ENCODE data around the gene GALNT18. TPM values are rescaled to one million over a fixed set of nuclear protein-coding genes. Genes with fewer than 3 reads are reported as not detected.

GALNT18 gene
- total and polyA plus RNA-seq, 7 experiments from 2014 or later, result 0.15 to 1.7 (median 0.20) TPM; not detected in 4

GRCh38 chr11:11567936-11568650, 53.7 kb downstream of the GALNT18 start:
- Mint-ChIP-seq H3K4me1 (peaks cover 0 to 26% (median 0%) of the 10 kb centered on the region in 7 donors), H3K4me3 (no peak overlapping the region), H3K9me3 (peaks cover 0 to 3% (median 0%) of the 10 kb centered on the region in 11 donors), H3K36me3 (no peaks in the 10 kb centered on the region), H3K27me3 (peaks cover 0 to 25% (median 5%) of the 10 kb centered on the region in 5 donors), H3K27ac (peak overlapping the region in 1 of 9 donors; percentile 19)
- Histone ChIP-seq H3K9me3 (ENCODE audit: control insufficient read depth in 2 of 3, low read length in 3 of 3) (no peaks in the 10 kb centered on the region), H3K4me1 (ENCODE audit: control insufficient read depth in 2 of 2, insufficient read depth in 2 of 2, low read length in 2 of 2) (no peaks in the 10 kb centered on the region), H3K27me3 (ENCODE audit: control insufficient read depth in 2 of 2, insufficient read depth in 2 of 2, low read length in 2 of 2) (no peaks in the 10 kb centered on the region), H3K4me3 (ENCODE audit: low read length) (no peak overlapping the region), H3K36me3 (ENCODE audit: control insufficient read depth in 2 of 3, insufficient read depth in 3 of 3, low read length in 3 of 3) (no peaks in the 10 kb centered on the region), H3K27ac (ENCODE audit: low read depth, low read length) (no peak overlapping the region)
- ChIA-PET CTCF (no interaction called here), POLR2A (no interaction called here)
- DNase-seq (no peak), ATAC-seq (no peak)
- intact Hi-C loops (cut with micrococcal nuclease), result no loop called here

- no peak overlapping the region for H3K4me3 Mint-ChIP-seq
- H3K27me3 Mint-ChIP-seq, result peaks cover 3 to 23% (median 13%) of the 10 kb centered on the region in 5 donors
- no peak overlapping the region for H3K27ac Mint-ChIP-seq
- H3K27ac ChIP-seq (ENCODE audit: low read depth, low read length), result no peak overlapping the region
- H3K4me1 Mint-ChIP-seq, result peaks cover 0 to 24% (median 0%) of the 10 kb centered on the region in 7 donors
- intact Hi-C loops (cut with micrococcal nuclease), result no loop called here
- DNase-seq, result no peak
- no peak for ATAC-seq
- H3K4me3 ChIP-seq (ENCODE audit: low read length), result no peak overlapping the region
- ChIA-PET POLR2A (no interaction called here), CTCF (no interaction called here)
- peaks cover 0 to 3% (median 0%) of the 10 kb centered on the region in 11 donors for H3K9me3 Mint-ChIP-seq
- no peaks in the 10 kb centered on the region for H3K36me3 ChIP-seq (ENCODE audit: control insufficient read depth in 2 of 3, insufficient read depth in 3 of 3, low read length in 3 of 3)
- H3K36me3 Mint-ChIP-seq, result no peaks in the 10 kb centered on the region
- no peaks in the 10 kb centered on the region for H3K9me3 ChIP-seq (ENCODE audit: control insufficient read depth in 2 of 3, low read length in 3 of 3)
- no peaks in the 10 kb centered on the region for H3K27me3 ChIP-seq (ENCODE audit: control insufficient read depth in 2 of 2, insufficient read depth in 2 of 2, low read length in 2 of 2)
- H3K4me1 ChIP-seq (ENCODE audit: control insufficient read depth in 2 of 2, insufficient read depth in 2 of 2, low read length in 2 of 2), result no peaks in the 10 kb centered on the region
These were observed 56.2 kb downstream of the GALNT18 start for GRCh38 chr11:11565636-11566035.

GRCh38 chr11:11563200-11563975, 58.4 kb downstream of the GALNT18 start:
- Histone ChIP-seq H3K27ac (ENCODE audit: low read depth, low read length) (no peak overlapping the region), H3K4me1 (ENCODE audit: control insufficient read depth in 2 of 2, insufficient read depth in 2 of 2, low read length in 2 of 2) (no peaks in the 10 kb centered on the region), H3K9me3 (ENCODE audit: control insufficient read depth in 2 of 3, low read length in 3 of 3) (no peaks in the 10 kb centered on the region), H3K4me3 (ENCODE audit: low read length) (no peak overlapping the region), H3K27me3 (ENCODE audit: control insufficient read depth in 2 of 2, insufficient read depth in 2 of 2, low read length in 2 of 2) (no peaks in the 10 kb centered on the region), H3K36me3 (ENCODE audit: control insufficient read depth in 2 of 3, insufficient read depth in 3 of 3, low read length in 3 of 3) (no peaks in the 10 kb centered on the region)
- DNase-seq, result no peak
- ChIA-PET POLR2A (no interaction called here), CTCF (no interaction called here)
- Mint-ChIP-seq H3K9me3 (peaks cover 0 to 6% (median 0%) of the 10 kb centered on the region in 11 donors), H3K4me3 (no peak overlapping the region), H3K27me3 (peaks cover 0 to 17% (median 10%) of the 10 kb centered on the region in 5 donors), H3K4me1 (peaks cover 0 to 6% (median 0%) of the 10 kb centered on the region in 7 donors), H3K27ac (peak overlapping the region in 1 of 9 donors; percentile 21), H3K36me3 (no peaks in the 10 kb centered on the region)
- no peak for ATAC-seq
- intact Hi-C loops (cut with micrococcal nuclease), result no loop called here

GRCh38 chr11:11561991-11562390, 59.8 kb downstream of the GALNT18 start:
- no peaks in the 10 kb centered on the region for H3K36me3 Mint-ChIP-seq

GRCh38 chr11:11558826-11559225, 63.0 kb downstream of the GALNT18 start:
- Mint-ChIP-seq H3K9me3 (peaks cover 0 to 6% (median 0%) of the 10 kb centered on the region in 11 donors), H3K27me3 (peaks cover 0 to 28% (median 21%) of the 10 kb centered on the region in 5 donors), H3K4me3 (no peak overlapping the region), H3K4me1 (no peaks in the 10 kb centered on the region), H3K27ac (no peak overlapping the region), H3K36me3 (no peaks in the 10 kb centered on the region)
- no peaks in the 10 kb centered on the region for H3K9me3 ChIP-seq (ENCODE audit: control insufficient read depth in 2 of 3, low read length in 3 of 3)
- no peak for ATAC-seq
- H3K4me3 ChIP-seq (ENCODE audit: low read length), result no peak overlapping the region
- no peaks in the 10 kb centered on the region for H3K4me1 ChIP-seq (ENCODE audit: control insufficient read depth in 2 of 2, insufficient read depth in 2 of 2, low read length in 2 of 2)
- H3K27ac ChIP-seq (ENCODE audit: low read depth, low read length), result no peak overlapping the region
- ChIA-PET POLR2A (no interaction called here), CTCF (interaction anchor here (0.6 kb wide), 1 partner anchor 526 kb away, joined by 4 read pairs; no protein-coding TSS in a partner anchor)
- H3K36me3 ChIP-seq (ENCODE audit: control insufficient read depth in 2 of 3, insufficient read depth in 3 of 3, low read length in 3 of 3), result no peaks in the 10 kb centered on the region
- no peak for DNase-seq
- intact Hi-C loops (cut with micrococcal nuclease), result no loop called here
- no peaks in the 10 kb centered on the region for H3K27me3 ChIP-seq (ENCODE audit: control insufficient read depth in 2 of 2, insufficient read depth in 2 of 2, low read length in 2 of 2)

More at GRCh38 chr11:11561991-11562390, 59.8 kb downstream of the GALNT18 start:
- H3K27ac Mint-ChIP-seq, result no peak overlapping the region
- DNase-seq (no peak), ATAC-seq (no peak)
- no peaks in the 10 kb centered on the region for H3K36me3 ChIP-seq (ENCODE audit: control insufficient read depth in 2 of 3, insufficient read depth in 3 of 3, low read length in 3 of 3)
- H3K27ac ChIP-seq (ENCODE audit: low read depth, low read length), result no peak overlapping the region
- H3K9me3 ChIP-seq (ENCODE audit: control insufficient read depth in 2 of 3, low read length in 3 of 3), result no peaks in the 10 kb centered on the region
- no peaks in the 10 kb centered on the region for H3K4me1 ChIP-seq (ENCODE audit: control insufficient read depth in 2 of 2, insufficient read depth in 2 of 2, low read length in 2 of 2)
- peaks cover 0 to 6% (median 0%) of the 10 kb centered on the region in 11 donors for H3K9me3 Mint-ChIP-seq
- no peak overlapping the region for H3K4me3 ChIP-seq (ENCODE audit: low read length)
- ChIA-PET CTCF (interaction anchor here (0.6 kb wide), 1 partner anchor 1064 kb away, joined by 3 read pairs; no protein-coding TSS in a partner anchor), POLR2A (no interaction called here)
- H3K27me3 ChIP-seq (ENCODE audit: control insufficient read depth in 2 of 2, insufficient read depth in 2 of 2, low read length in 2 of 2), result no peaks in the 10 kb centered on the region
- H3K4me1 Mint-ChIP-seq, result peaks cover 0 to 4% (median 0%) of the 10 kb centered on the region in 7 donors
- H3K4me3 Mint-ChIP-seq, result no peak overlapping the region
- peaks cover 0 to 17% (median 10%) of the 10 kb centered on the region in 5 donors for H3K27me3 Mint-ChIP-seq
- intact Hi-C loops (cut with micrococcal nuclease), result no loop called here

GRCh38 chr11:11558396-11558795, 63.4 kb downstream of the GALNT18 start:
- no peaks in the 10 kb centered on the region for H3K4me1 ChIP-seq (ENCODE audit: control insufficient read depth in 2 of 2, insufficient read depth in 2 of 2, low read length in 2 of 2)
- H3K36me3 Mint-ChIP-seq, result no peaks in the 10 kb centered on the region
- POLR2A ChIA-PET, result no interaction called here

More at GRCh38 chr11:11558396-11558795, 63.4 kb downstream of the GALNT18 start:
- H3K27ac Mint-ChIP-seq, result no peak overlapping the region
- H3K27me3 ChIP-seq (ENCODE audit: control insufficient read depth in 2 of 2, insufficient read depth in 2 of 2, low read length in 2 of 2), result no peaks in the 10 kb centered on the region
- no peaks in the 10 kb centered on the region for H3K9me3 ChIP-seq (ENCODE audit: control insufficient read depth in 2 of 3, low read length in 3 of 3)
- ATAC-seq, result no peak
- no peaks in the 10 kb centered on the region for H3K36me3 ChIP-seq (ENCODE audit: control insufficient read depth in 2 of 3, insufficient read depth in 3 of 3, low read length in 3 of 3)
- intact Hi-C loops (cut with micrococcal nuclease), result no loop called here
- peaks cover 0 to 32% (median 20%) of the 10 kb centered on the region in 5 donors for H3K27me3 Mint-ChIP-seq
- CTCF ChIA-PET, result no interaction called here
- no peak overlapping the region for H3K4me3 Mint-ChIP-seq
- H3K4me3 ChIP-seq (ENCODE audit: low read length), result no peak overlapping the region
- no peaks in the 10 kb centered on the region for H3K4me1 Mint-ChIP-seq
- no peak for DNase-seq
- H3K27ac ChIP-seq (ENCODE audit: low read depth, low read length), result no peak overlapping the region
- peaks cover 0 to 6% (median 0%) of the 10 kb centered on the region in 11 donors for H3K9me3 Mint-ChIP-seq

Measured in naive thymus-derived CD4-positive, alpha-beta T cell (primary cell).